ENCODE measurements around the gene PRKAG2.

PRKAG2 gene

DNA sequence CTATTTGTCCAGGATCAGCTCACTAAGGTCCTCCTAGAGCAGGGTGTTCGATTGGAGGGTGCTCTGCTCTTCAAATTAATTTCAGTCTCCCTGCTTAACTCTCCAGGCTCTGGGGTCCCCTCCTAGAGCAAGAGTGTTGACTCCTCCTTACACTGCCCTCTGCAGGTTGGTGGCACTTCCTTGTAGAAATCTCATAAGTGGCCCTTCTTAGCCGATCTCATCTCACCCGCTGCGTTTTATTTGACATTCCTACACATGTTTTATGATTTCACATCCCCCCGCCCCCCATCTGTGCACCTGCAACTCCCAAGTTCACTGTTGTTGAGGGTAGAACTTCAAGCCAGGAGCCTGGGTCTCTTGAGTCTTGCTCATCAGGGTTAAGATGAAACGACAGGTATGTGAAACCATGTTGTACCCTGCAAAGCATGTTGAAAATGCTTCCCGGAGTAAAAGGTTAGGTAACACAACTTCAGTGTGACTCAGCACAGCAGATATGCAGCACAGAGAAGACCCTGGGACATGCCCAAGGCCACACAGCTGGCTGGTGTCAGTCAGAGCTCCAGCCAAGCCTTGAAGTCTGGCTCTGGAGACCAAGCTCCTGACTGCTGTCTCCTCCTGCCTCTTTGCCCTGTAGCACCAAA, 171.2 kb downstream of the PRKAG2 start:
- no peak overlapping the region for H3K4me2 ChIP-seq (ENCODE audit: low read length)
- H3K9me3 ChIP-seq (ENCODE audit: control insufficient read depth, low read length) = no peaks in the 10 kb centered on the region
- no peaks in the 10 kb centered on the region for H3K79me2 ChIP-seq
- no peaks in the 10 kb centered on the region for H3K4me1 ChIP-seq
- no peak overlapping the region for H3K9ac ChIP-seq
- no peak overlapping the region for H3K4me3 ChIP-seq (ENCODE audit: low read depth, low read length)
- H3K27ac ChIP-seq = no peak overlapping the region
- TF ChIP-seq, protein P1, sequence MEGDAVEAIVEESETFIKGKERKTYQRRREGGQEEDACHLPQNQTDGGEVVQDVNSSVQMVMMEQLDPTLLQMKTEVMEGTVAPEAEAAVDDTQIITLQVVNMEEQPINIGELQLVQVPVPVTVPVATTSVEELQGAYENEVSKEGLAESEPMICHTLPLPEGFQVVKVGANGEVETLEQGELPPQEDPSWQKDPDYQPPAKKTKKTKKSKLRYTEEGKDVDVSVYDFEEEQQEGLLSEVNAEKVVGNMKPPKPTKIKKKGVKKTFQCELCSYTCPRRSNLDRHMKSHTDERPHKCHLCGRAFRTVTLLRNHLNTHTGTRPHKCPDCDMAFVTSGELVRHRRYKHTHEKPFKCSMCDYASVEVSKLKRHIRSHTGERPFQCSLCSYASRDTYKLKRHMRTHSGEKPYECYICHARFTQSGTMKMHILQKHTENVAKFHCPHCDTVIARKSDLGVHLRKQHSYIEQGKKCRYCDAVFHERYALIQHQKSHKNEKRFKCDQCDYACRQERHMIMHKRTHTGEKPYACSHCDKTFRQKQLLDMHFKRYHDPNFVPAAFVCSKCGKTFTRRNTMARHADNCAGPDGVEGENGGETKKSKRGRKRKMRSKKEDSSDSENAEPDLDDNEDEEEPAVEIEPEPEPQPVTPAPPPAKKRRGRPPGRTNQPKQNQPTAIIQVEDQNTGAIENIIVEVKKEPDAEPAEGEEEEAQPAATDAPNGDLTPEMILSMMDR (IDR thresholded peaks at IDR 0.05) = peak; percentile 32
- no peak overlapping the region for H2AFZ ChIP-seq
- H3K27me3 ChIP-seq (ENCODE audit: control insufficient read depth, insufficient read depth, low read length) = no peaks in the 10 kb centered on the region
- H3K36me3 ChIP-seq (ENCODE audit: control insufficient read depth, insufficient read depth, low read length) = no peaks in the 10 kb centered on the region

DNA sequence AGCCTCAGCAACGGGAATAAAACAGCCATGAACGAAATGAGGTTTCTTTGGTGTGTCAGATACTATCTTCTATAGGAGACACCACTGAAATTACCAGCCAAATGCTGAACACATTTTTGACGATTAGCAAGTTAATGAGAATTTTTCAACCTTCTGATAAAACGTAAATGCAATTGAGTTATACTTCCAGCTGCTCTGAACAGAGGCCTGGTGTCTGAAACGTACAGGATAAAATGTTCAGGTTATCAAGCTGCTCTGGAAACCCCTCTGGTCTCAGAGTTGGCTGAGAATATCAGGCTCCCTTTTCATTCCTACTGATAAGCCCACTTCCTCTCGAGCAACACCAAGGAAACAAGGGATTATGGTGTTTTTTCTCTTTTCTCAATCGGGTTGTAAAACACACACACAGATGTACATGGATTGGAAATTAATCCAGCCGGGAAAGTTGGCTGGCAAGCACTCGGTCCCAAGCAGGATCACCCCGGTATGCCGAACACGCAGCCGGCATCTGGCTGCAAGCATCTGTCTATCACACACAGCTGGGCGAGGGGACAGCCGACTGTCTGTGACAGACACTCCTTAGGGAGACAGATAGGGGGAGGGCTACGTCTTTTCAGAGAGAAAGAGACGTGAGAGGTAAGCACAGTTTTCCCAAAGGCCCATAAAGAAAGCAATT, 171.8 kb downstream of the PRKAG2 start:
- no peaks in the 10 kb centered on the region for H3K27me3 ChIP-seq (ENCODE audit: control insufficient read depth, insufficient read depth, low read length)
- H3K9ac ChIP-seq = no peak overlapping the region
- no peaks in the 10 kb centered on the region for H3K4me1 ChIP-seq
- H2AFZ ChIP-seq = no peak overlapping the region
- no peak overlapping the region for H3K4me2 ChIP-seq (ENCODE audit: low read length)
- TF ChIP-seq, protein P1 (IDR thresholded peaks at IDR 0.05) = no peak
- H3K4me3 ChIP-seq (ENCODE audit: low read depth, low read length) = no peak overlapping the region
- no peaks in the 10 kb centered on the region for H3K36me3 ChIP-seq (ENCODE audit: control insufficient read depth, insufficient read depth, low read length)
- no peaks in the 10 kb centered on the region for H3K79me2 ChIP-seq
- no peaks in the 10 kb centered on the region for H3K9me3 ChIP-seq (ENCODE audit: control insufficient read depth, low read length)
- H3K27ac ChIP-seq = no peak overlapping the region

DNA sequence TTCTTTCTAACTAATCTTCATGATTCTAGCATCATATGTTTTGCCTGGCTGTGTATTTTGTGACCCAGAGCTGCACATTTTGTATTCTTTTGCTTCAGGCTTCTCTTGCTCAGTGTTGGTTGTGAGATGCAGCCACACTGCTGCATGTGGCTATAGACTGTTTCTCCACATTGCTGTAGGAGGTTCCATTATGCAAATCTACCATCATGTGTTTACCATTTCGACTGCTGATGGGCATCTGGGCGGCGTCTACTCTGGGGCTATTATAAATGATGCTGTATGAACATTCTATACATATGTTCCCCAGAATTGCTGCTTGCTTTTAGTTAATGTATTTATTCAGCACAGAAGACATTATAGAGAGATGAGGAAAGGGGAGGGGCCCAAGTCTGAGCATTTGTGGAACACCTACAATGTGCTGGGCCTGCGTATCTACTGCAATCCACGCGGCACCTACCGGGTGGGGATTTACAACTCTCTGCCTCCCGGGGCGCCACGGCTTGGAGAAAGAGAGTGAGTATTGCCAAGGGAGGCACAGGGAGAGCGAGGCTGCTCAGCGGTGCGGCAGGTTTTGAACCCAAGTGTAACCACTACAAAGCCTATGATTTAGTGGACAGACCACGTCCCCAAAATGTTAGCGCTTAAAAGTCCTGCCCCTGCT, 172.5 kb downstream of the PRKAG2 start:
- H3K4me1 ChIP-seq = no peaks in the 10 kb centered on the region
- no peak overlapping the region for H2AFZ ChIP-seq
- H3K27ac ChIP-seq = no peak overlapping the region
- H3K79me2 ChIP-seq = no peaks in the 10 kb centered on the region
- no peak overlapping the region for H3K4me2 ChIP-seq (ENCODE audit: low read length)
- no peaks in the 10 kb centered on the region for H3K9me3 ChIP-seq (ENCODE audit: control insufficient read depth, low read length)
- no peaks in the 10 kb centered on the region for H3K27me3 ChIP-seq (ENCODE audit: control insufficient read depth, insufficient read depth, low read length)
- H3K36me3 ChIP-seq (ENCODE audit: control insufficient read depth, insufficient read depth, low read length) = no peaks in the 10 kb centered on the region
- TF ChIP-seq, protein P1 (IDR thresholded peaks at IDR 0.05) = no peak
- no peak overlapping the region for H3K4me3 ChIP-seq (ENCODE audit: low read depth, low read length)
- H3K9ac ChIP-seq = no peak overlapping the region

DNA sequence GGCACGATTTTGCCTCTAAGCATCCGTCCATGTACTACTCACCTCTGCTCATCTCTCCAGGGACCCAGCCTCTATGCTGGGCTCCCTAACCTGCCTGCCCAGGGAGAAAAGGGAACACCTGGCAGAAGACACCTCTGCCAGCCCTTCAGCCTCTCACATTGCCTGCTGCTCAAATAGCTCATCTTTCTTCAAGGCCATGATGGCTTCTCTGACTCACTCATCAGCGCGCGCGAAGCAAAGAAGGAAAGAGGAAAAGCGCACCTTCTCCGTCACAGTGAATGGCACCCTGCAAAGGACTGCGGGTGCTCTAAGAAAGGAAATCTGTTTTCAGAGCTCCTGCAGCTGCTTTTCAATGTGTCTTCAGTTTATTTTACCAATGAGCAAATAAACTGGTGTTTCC, 174.0 kb downstream of the PRKAG2 start:
- Histone ChIP-seq H2AFZ (no peak overlapping the region), H3K27ac (no peak overlapping the region), H3K4me3 (ENCODE audit: low read depth, low read length) (no peak overlapping the region), H3K36me3 (ENCODE audit: control insufficient read depth, insufficient read depth, low read length) (no peaks in the 10 kb centered on the region), H3K4me2 (ENCODE audit: low read length) (no peak overlapping the region), H3K4me1 (no peaks in the 10 kb centered on the region), H3K79me2 (no peaks in the 10 kb centered on the region), H3K9me3 (ENCODE audit: control insufficient read depth, low read length) (no peaks in the 10 kb centered on the region), H3K27me3 (ENCODE audit: control insufficient read depth, insufficient read depth, low read length) (no peaks in the 10 kb centered on the region), H3K9ac (no peak overlapping the region)
- TF ChIP-seq, protein P1 (IDR thresholded peaks at IDR 0.05) = no peak
